ENCODE data around the gene GLDN. TPM values are rescaled to one million over a fixed set of nuclear protein-coding genes. Genes with fewer than 3 reads are reported as not detected.
"Not testable (repeated sequence)": the region's sequence is repeated elsewhere in the genome, so short reads cannot be mapped to it uniquely, and the experiment has no call there.

Gene GLDN
- total RNA-seq, 2 donors from 2014 or later: not detected

DNA sequence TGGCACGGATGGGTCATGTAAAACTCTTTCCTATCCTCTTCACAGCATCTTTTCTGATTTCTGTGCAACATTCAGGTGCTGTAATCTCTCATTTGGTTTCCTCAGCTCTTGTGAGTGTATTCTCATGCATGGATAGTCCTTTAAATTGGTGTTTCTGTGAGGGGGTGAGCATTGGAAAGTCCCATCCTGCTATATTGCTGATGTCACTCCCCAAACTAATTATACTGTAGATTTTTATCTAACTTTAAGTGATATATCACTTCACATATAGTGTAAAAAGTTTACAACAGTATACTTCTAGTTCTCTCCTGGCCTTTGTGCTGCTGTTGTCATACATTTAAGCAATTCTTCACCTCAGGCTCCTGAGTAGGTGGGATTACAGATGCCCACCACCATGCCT, 102.7 kb downstream of the GLDN start:
- ATAC-seq: no peak
- Mint-ChIP-seq H3K9me3 (no peaks in the 10 kb centered on the region), H3K27ac (no peak overlapping the region), H3K36me3 (no peaks in the 10 kb centered on the region)
- DNase-seq (ENCODE audit: low spot score in 2 of 2): no peak

GRCh38 chr15:51444807-51445206, 103.4 kb downstream of the GLDN start:
- H3K9me3 Mint-ChIP-seq: no peaks in the 10 kb centered on the region
- H3K36me3 Mint-ChIP-seq: peaks cover 0 to 5% of the 10 kb centered on the region in 2 donors
- no peak overlapping the region for H3K27ac Mint-ChIP-seq
- no peak for ATAC-seq
- no peak for DNase-seq (ENCODE audit: low spot score in 2 of 2)

DNA sequence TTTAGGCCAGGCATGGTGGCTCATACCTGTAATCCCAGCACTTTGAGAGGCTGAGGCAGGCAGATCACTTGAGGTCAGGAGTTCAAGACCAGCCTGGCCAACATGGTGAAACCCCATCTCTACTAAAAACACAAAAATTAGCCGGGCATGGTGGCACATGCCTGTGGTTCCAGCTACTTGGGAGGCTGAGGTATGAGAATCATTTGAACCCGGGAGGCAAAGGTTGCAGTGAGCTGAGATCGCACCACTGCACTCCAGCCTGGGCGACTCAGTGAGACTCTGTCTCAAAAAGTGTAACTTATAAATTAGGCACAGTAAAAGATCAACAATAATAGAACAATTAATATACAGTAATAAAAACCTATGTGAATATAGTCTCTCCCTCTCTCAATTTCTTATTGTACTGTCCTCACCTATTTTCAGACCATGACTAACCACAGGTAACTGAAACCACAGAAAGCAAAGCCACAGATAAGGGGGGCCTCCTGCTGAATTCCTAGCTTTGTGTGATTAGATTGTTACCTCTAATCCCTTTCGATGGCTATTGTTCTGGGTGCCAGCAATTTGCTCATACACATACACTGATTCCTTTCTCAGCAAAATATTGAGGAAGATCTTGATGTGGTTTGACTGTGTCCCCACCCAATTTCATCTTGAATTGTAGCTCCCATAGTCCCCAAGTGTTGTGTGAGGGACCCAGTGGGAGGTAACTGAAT, 104.7 kb downstream of the GLDN start:
- ATAC-seq; H3K9me3 Mint-ChIP-seq; H3K36me3 Mint-ChIP-seq; H3K27ac Mint-ChIP-seq; DNase-seq (ENCODE audit: low spot score in 2 of 2): not testable (repeated sequence)

- Mint-ChIP-seq H3K36me3 (peaks cover 6 to 10% of the 10 kb centered on the region in 2 donors), H3K9me3 (no peaks in the 10 kb centered on the region), H3K27ac (no peak overlapping the region)
- DNase-seq (ENCODE audit: low spot score in 2 of 2) (no peak), ATAC-seq (no peak)
Observed at GRCh38 chr15:51447855-51448621, 106.6 kb downstream of the GLDN start.

DNA sequence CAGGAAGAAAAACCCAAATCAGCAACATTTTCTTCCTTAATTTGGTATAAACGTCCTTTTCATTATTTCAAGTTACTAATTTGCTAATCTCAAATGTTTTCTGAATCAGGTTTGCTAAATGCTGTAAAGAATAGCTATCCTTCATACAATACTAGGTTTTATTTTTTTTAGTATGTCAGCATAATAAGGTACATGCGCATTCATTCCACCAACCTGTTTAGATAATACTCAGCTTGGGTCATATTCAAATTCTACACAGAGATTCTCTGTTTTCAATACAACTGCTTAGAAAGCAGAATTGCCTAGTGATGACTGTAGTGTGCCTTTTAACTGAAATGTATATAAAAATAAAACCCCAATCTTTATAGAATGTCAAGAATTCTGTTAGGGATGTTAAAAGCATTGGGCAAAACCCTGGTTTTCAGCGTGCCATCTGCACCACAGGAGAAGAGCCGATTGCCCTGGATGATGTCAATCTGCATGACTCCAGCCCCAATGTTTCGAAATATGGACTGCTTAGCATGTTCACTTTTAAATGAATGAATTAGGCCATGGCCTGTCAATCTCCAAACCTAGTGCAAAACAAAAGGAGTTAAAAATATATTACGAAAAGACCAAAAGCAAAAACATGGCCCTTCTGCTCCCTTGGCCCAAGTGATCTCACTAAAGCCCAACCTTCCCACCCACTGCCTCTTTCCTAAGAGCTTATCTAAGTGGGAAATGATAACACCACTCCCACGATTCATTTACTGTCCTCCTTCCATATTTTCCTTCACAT, 107.4 kb downstream of the GLDN start:
- Mint-ChIP-seq H3K36me3 (peaks cover 6 to 10% of the 10 kb centered on the region in 2 donors), H3K27ac (no peak overlapping the region), H3K9me3 (no peaks in the 10 kb centered on the region)
- DNase-seq (ENCODE audit: low spot score in 2 of 2): no peak
- no peak for ATAC-seq

DNA sequence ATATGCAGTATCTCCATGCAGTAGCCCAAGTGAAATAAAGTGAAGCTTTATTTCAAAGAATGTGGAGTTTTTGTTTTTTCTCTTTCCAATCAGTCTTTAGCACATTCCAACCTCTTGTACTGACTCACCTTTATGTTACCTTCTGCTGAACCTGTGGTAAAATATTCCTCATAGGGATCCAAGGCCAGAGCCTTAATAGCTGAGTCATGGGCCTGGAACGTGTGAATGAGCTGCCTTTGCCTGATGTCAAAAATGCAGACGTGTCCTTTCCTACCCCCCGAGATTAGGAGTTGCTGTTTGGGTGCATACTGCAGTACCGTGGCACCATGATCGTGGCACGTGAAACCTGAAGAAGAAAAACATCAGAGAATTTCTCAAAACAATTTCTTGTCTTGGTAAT, 108.5 kb downstream of the GLDN start:
- no peak for ATAC-seq
- H3K36me3 Mint-ChIP-seq: peaks cover 6 to 10% of the 10 kb centered on the region in 2 donors
- DNase-seq (ENCODE audit: low spot score in 2 of 2): no peak
- no peak overlapping the region for H3K27ac Mint-ChIP-seq
- no peaks in the 10 kb centered on the region for H3K9me3 Mint-ChIP-seq

Other genes starting within 250 kb of the GLDN start
- gene TNFAIP8L3, start 246.7 kb upstream of the GLDN start, total RNA-seq: under 1 TPM in 1 of 2 donors, not detected in 1; 0.18 TPM
- gene CYP19A1, start 3.1 kb upstream of the GLDN start, total RNA-seq: 1 to 10 TPM in 1 of 2 donors, under 1 TPM in 1; 0.75 to 1.3 TPM

All from activated naive CD4-positive, alpha-beta T cell treated with anti-CD3 and anti-CD28 coated beads, Interleukin-2, amount 50 U/mL, for 72 hours (primary cell).